ENCODE measurements around the gene GPR141.

GPR141 gene

GRCh38 chr7:37657816-37658215 is 25.8 kb upstream of the GPR141 start:
- no peak overlapping the region for H3K4me3 ChIP-seq (ENCODE audit: low read depth, low read length)
- DNase-seq (ENCODE audit: low read depth) = no peak
- TF ChIP-seq CTCF (IDR thresholded peaks at IDR 0.05; ENCODE audit: control insufficient read depth, extremely low read depth, insufficient read depth) = no peak

GRCh38 chr7:37659971-37660565 is 23.5 kb upstream of the GPR141 start:
- no peak overlapping the region for H3K4me3 ChIP-seq (ENCODE audit: low read depth, low read length)
- no peak for TF ChIP-seq CTCF (IDR thresholded peaks at IDR 0.05; ENCODE audit: control insufficient read depth, extremely low read depth, insufficient read depth)
- no peak for DNase-seq (ENCODE audit: low read depth)

- no peak for DNase-seq (ENCODE audit: low read depth)
- H3K4me3 ChIP-seq (ENCODE audit: low read depth, low read length) = no peak overlapping the region
- TF ChIP-seq CTCF (IDR thresholded peaks at IDR 0.05; ENCODE audit: control insufficient read depth, extremely low read depth, insufficient read depth) = no peak
Observed at GRCh38 chr7:37660614-37661013, 23.0 kb upstream of the GPR141 start.

GRCh38 chr7:37663693-37664092 is 19.9 kb upstream of the GPR141 start:
- DNase-seq (ENCODE audit: low read depth) = no peak
- H3K4me3 ChIP-seq (ENCODE audit: low read depth, low read length) = no peak overlapping the region
- no peak for TF ChIP-seq CTCF (IDR thresholded peaks at IDR 0.05; ENCODE audit: control insufficient read depth, extremely low read depth, insufficient read depth)

GRCh38 chr7:37665352-37666022 is 18.1 kb upstream of the GPR141 start:
- no peak for DNase-seq (ENCODE audit: low read depth)
- H3K4me3 ChIP-seq (ENCODE audit: low read depth, low read length) = no peak overlapping the region
- TF ChIP-seq CTCF (IDR thresholded peaks at IDR 0.05; ENCODE audit: control insufficient read depth, extremely low read depth, insufficient read depth) = no peak

- TF ChIP-seq CTCF (IDR thresholded peaks at IDR 0.05; ENCODE audit: control insufficient read depth, extremely low read depth, insufficient read depth) = no peak
- DNase-seq (ENCODE audit: low read depth) = no peak
- no peak overlapping the region for H3K4me3 ChIP-seq (ENCODE audit: low read depth, low read length)
Observed at GRCh38 chr7:37666026-37666799, 17.4 kb upstream of the GPR141 start.
